ENCODE data around the gene AQP7.
"Not testable (repeated sequence)": the region's sequence is repeated elsewhere in the genome, so short reads cannot be mapped to it uniquely, and the experiment has no call there.

AQP7 gene

DNA sequence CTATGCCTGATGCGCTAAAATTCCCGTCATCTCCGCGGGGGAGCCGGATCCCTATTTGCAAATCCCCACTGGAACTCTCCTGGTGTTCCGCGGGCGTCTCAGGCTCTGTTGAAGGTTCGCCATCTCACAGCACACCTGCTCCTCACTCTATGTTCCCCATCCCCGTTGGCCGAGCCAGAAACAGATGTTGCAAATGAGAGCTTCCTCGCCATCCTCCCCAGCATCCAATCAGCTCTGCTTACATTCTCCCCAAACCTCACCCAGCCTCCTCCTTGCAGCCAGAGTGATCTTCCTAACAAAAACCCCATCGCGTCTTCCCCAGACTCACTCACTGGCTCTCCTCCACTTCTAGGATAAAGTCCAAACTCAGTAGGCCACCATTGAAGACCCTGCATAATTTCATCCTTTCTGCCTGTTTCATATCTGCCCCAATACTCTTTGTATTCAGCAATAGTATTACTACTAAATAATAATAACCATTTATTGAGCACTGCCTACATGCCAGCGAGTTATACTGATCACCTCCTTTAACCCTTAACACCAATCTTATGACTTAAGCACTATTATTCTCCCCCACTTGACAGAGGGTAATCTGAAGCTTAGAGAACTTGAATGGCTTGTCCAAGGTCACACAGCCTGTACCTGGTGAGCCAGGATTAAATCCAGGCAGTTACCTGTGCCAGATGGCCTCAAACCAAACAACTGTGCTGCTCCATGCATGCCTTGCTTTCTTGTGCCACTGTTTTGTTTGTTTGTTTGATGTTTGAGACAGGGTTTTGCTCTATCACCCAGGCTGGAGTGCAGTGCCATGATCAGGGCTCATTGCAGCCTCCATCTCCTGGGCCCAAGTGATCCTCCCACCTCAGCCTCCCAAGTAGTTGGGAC lies 14.0 kb downstream of the AQP7 start:
- Histone ChIP-seq H3K36me3 (ENCODE audit: low read length) (no peaks in the 10 kb centered on the region), H3K9ac (ENCODE audit: low read length) (no peak overlapping the region), H3K27me3 (ENCODE audit: low read length) (no peaks in the 10 kb centered on the region), H3K4me2 (ENCODE audit: low read depth, low read length, poor library complexity, severe bottlenecking) (no peak overlapping the region), H4K20me1 (ENCODE audit: low read depth, low read length) (no peaks in the 10 kb centered on the region), H3K27ac (ENCODE audit: low read depth, low read length) (no peak overlapping the region), H2AFZ (ENCODE audit: low read depth, low read length, severe bottlenecking) (no peak overlapping the region), H3K9me3 (ENCODE audit: insufficient read depth, low read length) (no peaks in the 10 kb centered on the region), H3F3A (ENCODE audit: insufficient read depth) (no peaks in the 10 kb centered on the region), H3K9me2 (replicated peaks; ENCODE audit: insufficient read depth, low read length) (no peaks in the 10 kb centered on the region), H3K4me3 (ENCODE audit: insufficient read depth, low read length, poor library complexity, severe bottlenecking) (no peak overlapping the region), H3K79me2 (ENCODE audit: insufficient read depth, low read length) (no peaks in the 10 kb centered on the region)
- TF ChIP-seq, protein P1, sequence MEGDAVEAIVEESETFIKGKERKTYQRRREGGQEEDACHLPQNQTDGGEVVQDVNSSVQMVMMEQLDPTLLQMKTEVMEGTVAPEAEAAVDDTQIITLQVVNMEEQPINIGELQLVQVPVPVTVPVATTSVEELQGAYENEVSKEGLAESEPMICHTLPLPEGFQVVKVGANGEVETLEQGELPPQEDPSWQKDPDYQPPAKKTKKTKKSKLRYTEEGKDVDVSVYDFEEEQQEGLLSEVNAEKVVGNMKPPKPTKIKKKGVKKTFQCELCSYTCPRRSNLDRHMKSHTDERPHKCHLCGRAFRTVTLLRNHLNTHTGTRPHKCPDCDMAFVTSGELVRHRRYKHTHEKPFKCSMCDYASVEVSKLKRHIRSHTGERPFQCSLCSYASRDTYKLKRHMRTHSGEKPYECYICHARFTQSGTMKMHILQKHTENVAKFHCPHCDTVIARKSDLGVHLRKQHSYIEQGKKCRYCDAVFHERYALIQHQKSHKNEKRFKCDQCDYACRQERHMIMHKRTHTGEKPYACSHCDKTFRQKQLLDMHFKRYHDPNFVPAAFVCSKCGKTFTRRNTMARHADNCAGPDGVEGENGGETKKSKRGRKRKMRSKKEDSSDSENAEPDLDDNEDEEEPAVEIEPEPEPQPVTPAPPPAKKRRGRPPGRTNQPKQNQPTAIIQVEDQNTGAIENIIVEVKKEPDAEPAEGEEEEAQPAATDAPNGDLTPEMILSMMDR (IDR thresholded peaks at IDR 0.05; ENCODE audit: insufficient read depth, low read length, poor library complexity, severe bottlenecking): no peak
- TF ChIP-seq EZH2phosphoT487 (conservative IDR thresholded peaks at IDR 0.05; ENCODE audit: low read length): no peak

DNA sequence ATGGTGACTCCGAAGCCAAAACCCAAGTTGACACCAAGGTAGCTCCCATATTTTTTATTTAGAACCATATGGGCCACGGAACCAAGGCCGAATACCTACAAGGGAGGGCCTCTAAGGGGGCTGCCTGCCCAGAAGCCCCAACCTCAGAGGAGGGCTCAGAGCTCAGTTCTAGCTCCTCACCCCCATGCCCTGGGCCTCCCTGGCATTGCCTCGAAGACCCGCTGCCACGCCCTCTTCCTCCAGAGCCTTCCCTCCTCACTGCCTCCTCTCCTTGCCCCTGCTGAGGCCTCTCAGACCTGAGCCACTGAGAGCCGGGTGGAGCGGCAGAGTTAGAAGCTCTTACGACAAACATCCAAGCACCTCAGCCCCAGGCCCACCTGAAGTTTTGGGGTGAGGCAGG lies 15.4 kb downstream of the AQP7 start:
- not testable (repeated sequence) for H3K9me2 ChIP-seq (replicated peaks; ENCODE audit: insufficient read depth, low read length); H3K79me2 ChIP-seq (ENCODE audit: insufficient read depth, low read length); H3K4me3 ChIP-seq (ENCODE audit: insufficient read depth, low read length, poor library complexity, severe bottlenecking)

DNA sequence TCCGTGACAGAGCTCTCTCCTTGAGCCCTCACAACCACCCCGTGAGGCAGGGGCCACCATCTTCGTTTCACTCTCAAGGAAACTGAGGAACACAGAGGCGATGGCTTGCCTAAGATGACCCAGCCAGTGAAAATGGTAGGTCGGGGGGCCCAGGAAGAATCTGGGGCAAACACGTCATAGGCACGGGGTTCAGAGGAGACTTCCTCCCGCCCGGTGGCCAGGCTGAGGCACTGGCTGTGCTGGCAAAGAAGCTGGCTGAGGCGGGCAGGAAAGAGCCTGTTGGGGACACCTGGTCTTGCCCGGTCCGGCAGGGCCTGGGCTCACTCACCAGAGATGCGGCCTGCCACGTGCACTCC lies 15.7 kb downstream of the AQP7 start:
- not testable (repeated sequence) for H3K9me2 ChIP-seq (replicated peaks; ENCODE audit: insufficient read depth, low read length); H3K9ac ChIP-seq (ENCODE audit: low read length); H4K20me1 ChIP-seq (ENCODE audit: low read depth, low read length); H3K4me2 ChIP-seq (ENCODE audit: low read depth, low read length, poor library complexity, severe bottlenecking); H3K79me2 ChIP-seq (ENCODE audit: insufficient read depth, low read length); H3K9me3 ChIP-seq (ENCODE audit: insufficient read depth, low read length); H3K4me3 ChIP-seq (ENCODE audit: insufficient read depth, low read length, poor library complexity, severe bottlenecking); H2AFZ ChIP-seq (ENCODE audit: low read depth, low read length, severe bottlenecking); H3K27me3 ChIP-seq (ENCODE audit: low read length); H3K36me3 ChIP-seq (ENCODE audit: low read length); H3K27ac ChIP-seq (ENCODE audit: low read depth, low read length); H3F3A ChIP-seq (ENCODE audit: insufficient read depth)

More for the DNA sequence above, 15.4 kb downstream of the AQP7 start:
- not testable (repeated sequence) for H3K36me3 ChIP-seq (ENCODE audit: low read length); H3K9me3 ChIP-seq (ENCODE audit: insufficient read depth, low read length); H3K4me2 ChIP-seq (ENCODE audit: low read depth, low read length, poor library complexity, severe bottlenecking); H3K9ac ChIP-seq (ENCODE audit: low read length); H3F3A ChIP-seq (ENCODE audit: insufficient read depth); H4K20me1 ChIP-seq (ENCODE audit: low read depth, low read length); H2AFZ ChIP-seq (ENCODE audit: low read depth, low read length, severe bottlenecking); H3K27ac ChIP-seq (ENCODE audit: low read depth, low read length); H3K27me3 ChIP-seq (ENCODE audit: low read length)

DNA sequence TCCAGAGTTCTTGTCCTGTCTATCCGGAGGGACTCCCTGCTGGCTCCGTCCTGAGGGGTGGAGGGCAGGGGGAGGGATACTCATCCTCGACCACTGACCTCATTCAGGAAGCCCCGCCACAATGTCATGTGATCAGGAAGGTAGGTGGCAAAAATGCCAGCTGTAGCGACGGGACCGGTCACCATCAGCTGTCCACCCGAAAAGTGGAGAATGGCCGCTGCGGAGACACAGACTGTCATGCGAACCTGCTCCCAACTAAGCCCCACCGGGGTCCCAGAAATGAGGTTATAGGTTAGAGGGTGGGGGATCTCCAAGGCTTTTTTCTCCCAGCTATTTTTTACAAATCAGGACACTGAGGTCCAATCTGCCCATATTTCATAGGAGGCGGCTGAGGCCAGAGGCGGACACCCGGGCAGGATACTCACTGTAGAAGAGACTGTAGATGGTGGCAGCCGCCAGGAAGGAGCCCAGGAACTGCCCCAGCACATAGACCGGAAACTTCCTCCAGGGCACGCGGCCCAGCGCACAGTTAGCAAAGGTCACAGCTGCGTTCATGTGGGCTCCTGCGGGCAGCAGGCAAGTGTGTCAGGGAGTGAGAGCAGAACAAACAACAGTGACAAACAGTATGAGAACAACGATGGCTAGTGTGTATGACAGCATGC lies 16.3 kb downstream of the AQP7 start:
- H2AFZ ChIP-seq (ENCODE audit: low read depth, low read length, severe bottlenecking); H3K27ac ChIP-seq (ENCODE audit: low read depth, low read length); H3K79me2 ChIP-seq (ENCODE audit: insufficient read depth, low read length); H3K36me3 ChIP-seq (ENCODE audit: low read length); H3F3A ChIP-seq (ENCODE audit: insufficient read depth); H4K20me1 ChIP-seq (ENCODE audit: low read depth, low read length); H3K4me3 ChIP-seq (ENCODE audit: insufficient read depth, low read length, poor library complexity, severe bottlenecking); H3K9me3 ChIP-seq (ENCODE audit: insufficient read depth, low read length); H3K27me3 ChIP-seq (ENCODE audit: low read length); H3K9me2 ChIP-seq (replicated peaks; ENCODE audit: insufficient read depth, low read length); H3K4me2 ChIP-seq (ENCODE audit: low read depth, low read length, poor library complexity, severe bottlenecking); H3K9ac ChIP-seq (ENCODE audit: low read length): not testable (repeated sequence)

DNA sequence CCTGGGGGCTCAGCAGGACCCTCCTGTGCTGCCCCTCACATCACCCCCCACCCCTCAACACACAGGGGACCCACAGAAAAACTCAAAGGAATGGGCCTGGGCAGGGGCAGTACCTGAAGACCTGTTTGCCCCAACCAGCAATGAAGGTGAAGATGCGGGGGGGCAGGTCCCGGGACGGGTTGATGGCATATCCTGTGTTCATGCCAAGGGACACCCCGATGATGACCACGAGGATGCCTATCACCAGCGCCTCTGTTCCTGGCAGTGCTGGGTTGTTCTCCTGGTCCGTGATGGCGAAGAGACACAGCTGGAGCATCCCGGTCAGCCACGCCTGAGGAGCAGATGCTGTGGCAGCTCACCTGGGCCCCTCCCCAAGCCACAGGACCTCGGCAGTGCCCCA lies 16.8 kb downstream of the AQP7 start:
- not testable (repeated sequence) for H4K20me1 ChIP-seq (ENCODE audit: low read depth, low read length); H3K9me2 ChIP-seq (replicated peaks; ENCODE audit: insufficient read depth, low read length); H3K27ac ChIP-seq (ENCODE audit: low read depth, low read length); H3K4me2 ChIP-seq (ENCODE audit: low read depth, low read length, poor library complexity, severe bottlenecking); H3K27me3 ChIP-seq (ENCODE audit: low read length); H3K36me3 ChIP-seq (ENCODE audit: low read length); H3K4me3 ChIP-seq (ENCODE audit: insufficient read depth, low read length, poor library complexity, severe bottlenecking); H3K79me2 ChIP-seq (ENCODE audit: insufficient read depth, low read length); H3K9ac ChIP-seq (ENCODE audit: low read length); H3K9me3 ChIP-seq (ENCODE audit: insufficient read depth, low read length); H3F3A ChIP-seq (ENCODE audit: insufficient read depth); H2AFZ ChIP-seq (ENCODE audit: low read depth, low read length, severe bottlenecking)

DNA sequence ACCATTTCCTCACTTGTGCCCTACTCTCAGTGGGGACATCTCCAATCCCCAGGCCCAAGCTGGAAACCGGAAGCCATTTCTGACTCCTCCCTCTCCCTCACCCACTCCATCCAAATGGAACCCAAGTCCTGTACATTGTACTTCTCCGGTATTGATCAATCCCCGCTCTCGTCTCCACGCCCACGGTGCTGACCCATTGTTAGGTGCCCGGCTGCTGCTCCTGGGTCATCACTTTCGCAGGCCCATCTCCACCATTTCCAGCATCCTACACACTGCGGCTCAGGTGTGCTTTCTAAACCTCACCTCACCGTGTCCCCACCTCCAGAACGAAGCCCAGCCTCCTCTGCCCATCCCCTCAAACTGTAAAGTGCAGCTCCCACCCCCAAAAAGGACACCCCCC lies 19.0 kb downstream of the AQP7 start:
- H3K4me3 ChIP-seq (ENCODE audit: insufficient read depth, low read length, poor library complexity, severe bottlenecking); H3K79me2 ChIP-seq (ENCODE audit: insufficient read depth, low read length); H3F3A ChIP-seq (ENCODE audit: insufficient read depth); H3K27ac ChIP-seq (ENCODE audit: low read depth, low read length); H4K20me1 ChIP-seq (ENCODE audit: low read depth, low read length); H3K4me2 ChIP-seq (ENCODE audit: low read depth, low read length, poor library complexity, severe bottlenecking); H2AFZ ChIP-seq (ENCODE audit: low read depth, low read length, severe bottlenecking); H3K36me3 ChIP-seq (ENCODE audit: low read length); H3K9me2 ChIP-seq (replicated peaks; ENCODE audit: insufficient read depth, low read length); H3K9me3 ChIP-seq (ENCODE audit: insufficient read depth, low read length); H3K27me3 ChIP-seq (ENCODE audit: low read length); H3K9ac ChIP-seq (ENCODE audit: low read length): not testable (repeated sequence)

DNA sequence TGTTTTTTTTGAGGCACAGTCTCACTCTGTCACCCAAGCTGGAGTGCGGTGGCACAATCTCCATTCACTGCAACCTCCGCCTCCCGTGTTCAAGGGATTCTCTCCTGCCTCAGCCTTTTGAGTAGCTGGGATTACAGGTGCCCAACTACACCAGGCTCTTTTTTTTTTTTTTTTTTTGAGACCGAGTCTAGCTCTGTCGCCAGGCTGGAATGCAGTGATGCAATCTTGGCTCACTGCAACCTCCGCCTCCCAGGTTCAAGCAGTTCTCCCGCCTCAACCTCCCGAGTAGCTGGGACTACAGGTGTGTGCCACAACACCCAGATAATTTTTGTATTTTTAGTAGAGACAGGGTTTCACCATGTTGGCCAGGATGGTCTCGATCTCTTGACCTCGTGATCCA lies 20.0 kb downstream of the AQP7 start:
- H4K20me1 ChIP-seq (ENCODE audit: low read depth, low read length); H3K27me3 ChIP-seq (ENCODE audit: low read length); H3K4me3 ChIP-seq (ENCODE audit: insufficient read depth, low read length, poor library complexity, severe bottlenecking); H3K79me2 ChIP-seq (ENCODE audit: insufficient read depth, low read length); H3K36me3 ChIP-seq (ENCODE audit: low read length); H3K9ac ChIP-seq (ENCODE audit: low read length); H2AFZ ChIP-seq (ENCODE audit: low read depth, low read length, severe bottlenecking); H3K27ac ChIP-seq (ENCODE audit: low read depth, low read length); H3K9me3 ChIP-seq (ENCODE audit: insufficient read depth, low read length); H3F3A ChIP-seq (ENCODE audit: insufficient read depth); H3K9me2 ChIP-seq (replicated peaks; ENCODE audit: insufficient read depth, low read length); H3K4me2 ChIP-seq (ENCODE audit: low read depth, low read length, poor library complexity, severe bottlenecking): not testable (repeated sequence)

Data from SU-DHL-6 (cell line).